Inflammatory macrophage (primary cell): ENCODE measurements around the gene SYNE2.

ENCODE experiments used
- DNase-seq, 2 donors: peaks; one replicate each; pipeline ENCODE4 v3.0.0-alpha.2; 2020 to 2022

Gene SYNE2

DNA sequence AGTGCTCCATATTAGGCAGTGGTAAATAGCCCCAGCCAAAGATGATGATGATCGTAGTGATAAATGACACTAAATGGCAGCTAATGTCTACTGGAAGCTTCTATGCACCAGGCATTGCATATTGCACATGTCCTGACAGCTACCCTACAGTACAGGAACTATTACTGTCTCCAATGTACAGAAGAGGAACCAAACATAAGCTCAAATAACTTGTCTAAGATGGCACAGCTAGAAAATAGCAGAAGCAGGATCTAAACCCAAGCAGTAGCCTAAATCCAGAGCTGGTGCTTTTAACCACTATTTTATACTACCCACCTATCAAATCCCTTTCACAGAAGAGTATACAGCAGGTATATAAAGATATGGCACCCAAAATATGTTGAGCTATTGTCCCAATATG is 412.4 kb downstream of the SYNE2 start:
- DNase-seq: peak in 1 of 2 donors; percentile 14

DNA sequence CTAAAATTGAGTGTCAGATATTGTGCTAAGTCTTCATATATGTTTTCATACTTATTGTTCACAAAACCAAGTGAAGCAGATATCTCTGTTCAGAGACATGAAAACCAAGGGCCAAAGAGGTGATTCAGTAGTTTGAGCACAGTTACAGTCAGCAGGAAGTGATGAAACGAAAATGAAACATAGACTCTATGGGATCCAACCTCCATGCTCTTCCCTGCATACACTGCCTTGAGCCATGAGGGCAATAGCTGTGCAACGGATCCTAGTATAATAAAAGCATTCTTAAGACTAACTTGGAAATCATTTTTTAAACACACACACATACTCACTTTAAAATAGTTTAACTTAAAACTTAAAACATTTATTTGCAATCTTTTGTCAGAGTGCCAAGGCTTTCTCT is 413.4 kb downstream of the SYNE2 start:
- DNase-seq: no peak

DNA sequence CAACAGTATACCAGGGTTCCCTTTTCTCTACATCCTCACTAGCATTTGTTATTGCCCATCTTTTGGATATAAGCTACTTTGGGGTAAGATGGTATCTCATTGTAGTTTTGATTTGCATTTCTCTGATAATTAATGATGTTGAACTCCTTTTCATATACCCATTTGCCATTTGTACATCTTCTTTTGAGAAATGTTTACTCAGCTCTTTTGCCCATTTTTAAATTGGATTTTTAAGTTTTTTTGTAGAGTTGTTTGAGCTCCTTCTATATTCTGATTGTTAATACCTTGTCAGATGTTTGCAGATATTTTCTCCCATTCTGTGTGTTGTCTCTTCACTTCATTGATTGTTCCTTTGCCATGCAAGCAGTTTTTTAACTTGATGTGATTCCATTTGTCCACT is 419.2 kb downstream of the SYNE2 start:
- no peak for DNase-seq
